ENCODE measurements around the gene NOTCH1.

DNA sequence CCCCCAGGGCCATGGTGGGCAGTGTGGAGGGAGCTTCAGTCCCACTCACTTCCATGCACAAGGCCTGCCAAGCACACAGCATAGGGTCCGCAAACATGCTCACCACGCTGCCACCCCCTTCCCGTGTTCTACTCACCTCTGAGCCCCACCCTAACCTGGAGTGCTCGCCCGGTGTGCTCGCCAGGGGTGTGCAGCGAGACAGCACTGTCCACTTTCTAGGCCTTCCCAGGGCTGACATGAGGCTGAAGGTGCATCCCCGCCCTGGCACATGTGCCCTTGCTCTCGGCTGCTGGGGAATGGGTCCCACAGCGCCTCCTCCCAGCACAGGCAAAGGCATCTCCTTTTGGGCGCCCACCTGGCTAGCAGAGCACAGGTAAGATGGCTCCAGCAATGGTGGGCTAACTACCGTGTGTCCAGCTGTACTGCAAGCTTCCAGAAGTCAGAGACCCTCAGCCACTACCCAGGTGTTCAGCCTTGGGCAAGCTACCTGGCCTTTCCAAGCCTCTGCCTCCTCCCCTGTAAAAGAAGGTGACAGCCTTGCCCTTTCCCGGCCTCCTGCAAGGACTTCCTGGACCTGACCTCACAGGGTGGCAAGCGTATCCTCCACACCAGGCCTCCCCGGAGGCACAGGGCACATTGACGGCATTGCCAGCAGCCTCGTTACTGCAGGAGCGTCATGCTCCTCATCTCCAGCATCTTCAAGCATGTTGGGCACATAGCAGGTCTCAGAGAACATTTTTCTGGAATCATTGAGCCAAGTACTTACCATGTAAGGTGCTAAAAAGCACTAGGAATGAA is 58.8 kb downstream of the NOTCH1 start:
- TF ChIP-seq, protein P1, sequence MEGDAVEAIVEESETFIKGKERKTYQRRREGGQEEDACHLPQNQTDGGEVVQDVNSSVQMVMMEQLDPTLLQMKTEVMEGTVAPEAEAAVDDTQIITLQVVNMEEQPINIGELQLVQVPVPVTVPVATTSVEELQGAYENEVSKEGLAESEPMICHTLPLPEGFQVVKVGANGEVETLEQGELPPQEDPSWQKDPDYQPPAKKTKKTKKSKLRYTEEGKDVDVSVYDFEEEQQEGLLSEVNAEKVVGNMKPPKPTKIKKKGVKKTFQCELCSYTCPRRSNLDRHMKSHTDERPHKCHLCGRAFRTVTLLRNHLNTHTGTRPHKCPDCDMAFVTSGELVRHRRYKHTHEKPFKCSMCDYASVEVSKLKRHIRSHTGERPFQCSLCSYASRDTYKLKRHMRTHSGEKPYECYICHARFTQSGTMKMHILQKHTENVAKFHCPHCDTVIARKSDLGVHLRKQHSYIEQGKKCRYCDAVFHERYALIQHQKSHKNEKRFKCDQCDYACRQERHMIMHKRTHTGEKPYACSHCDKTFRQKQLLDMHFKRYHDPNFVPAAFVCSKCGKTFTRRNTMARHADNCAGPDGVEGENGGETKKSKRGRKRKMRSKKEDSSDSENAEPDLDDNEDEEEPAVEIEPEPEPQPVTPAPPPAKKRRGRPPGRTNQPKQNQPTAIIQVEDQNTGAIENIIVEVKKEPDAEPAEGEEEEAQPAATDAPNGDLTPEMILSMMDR (conservative IDR thresholded peaks at IDR 0.05; ENCODE audit: low read length) = no peak
- no peak for TF ChIP-seq EZH2phosphoT487 (IDR thresholded peaks at IDR 0.05; ENCODE audit: borderline replicate concordance, low read depth, low read length)
